GM19372 (cell line): ENCODE results near the gene DND1.
"Not testable (repeated sequence)": the region's sequence is repeated elsewhere in the genome, so short reads cannot be mapped to it uniquely, and the experiment has no call there.

Source experiments
- ATAC-seq: cut with Tn5 transposase; IDR thresholded peaks from one replicate; pipeline ENCODE4 v1.9.1; 2021; ENCODE audit warnings: mild to moderate bottlenecking, low read depth, moderate library complexity; ENCODE audit not compliant: unreplicated experiment

The DND1 gene

GRCh38 chr5:140673187-140673976 lies at the start of gene DND1:
Gene DND1, minus strand, starts transcription at chr5:140673576. Its CDS starts 34 bp downstream, at chr5:140673542.
- no peak for ATAC-seq

GRCh38 chr5:140721395-140721794 lies 48.0 kb upstream of the DND1 start:
- ATAC-seq, result not testable (repeated sequence)

GRCh38 chr5:140720738-140721137 lies 47.4 kb upstream of the DND1 start:
- ATAC-seq, result not testable (repeated sequence)

- no peak for ATAC-seq
These were observed 44.9 kb upstream of the DND1 start for GRCh38 chr5:140718266-140718592.

GRCh38 chr5:140716238-140716637 lies 42.9 kb upstream of the DND1 start:
- ATAC-seq, result not testable (repeated sequence)

- ATAC-seq, result no peak
These were observed 40.3 kb upstream of the DND1 start for GRCh38 chr5:140713562-140714094.

GRCh38 chr5:140711794-140712193 lies 38.4 kb upstream of the DND1 start:
- no peak for ATAC-seq

GRCh38 chr5:140710899-140711552 lies 37.6 kb upstream of the DND1 start:
- peak; percentile 81 for ATAC-seq

GRCh38 chr5:140708787-140709186 lies 35.4 kb upstream of the DND1 start:
- not testable (repeated sequence) for ATAC-seq

- ATAC-seq, result no peak
These were observed 34.4 kb upstream of the DND1 start for GRCh38 chr5:140707812-140708211.

- peak; percentile 98 for ATAC-seq
These were observed 27.1 kb upstream of the DND1 start, which contains the start of gene ZMAT2 for GRCh38 chr5:140700177-140701144. Gene ZMAT2, plus strand, starts transcription at chr5:140700447. Its CDS starts 14 bp downstream, at chr5:140700461.

GRCh38 chr5:140696891-140697492 lies 23.6 kb upstream of the DND1 start:
- ATAC-seq, result no peak

GRCh38 chr5:140694276-140694675 lies 20.9 kb upstream of the DND1 start:
- ATAC-seq, result no peak

GRCh38 chr5:140690941-140691924 lies 17.9 kb upstream of the DND1 start, which contains the start of the genes HARS1 and HARS2:
Gene HARS1, minus strand, starts transcription at chr5:140691370. Its CDS starts 66 bp downstream, at chr5:140691304.
Gene HARS2, plus strand, starts transcription at chr5:140691455. Its CDS starts 194 bp downstream, at chr5:140691649.
- peak; percentile 98 for ATAC-seq

GRCh38 chr5:140690376-140690932 lies 17.1 kb upstream of the DND1 start:
- no peak for ATAC-seq

- ATAC-seq, result no peak
These were observed 5.6 kb upstream of the DND1 start for GRCh38 chr5:140678993-140679392.

- no peak for ATAC-seq
These were observed 4.6 kb upstream of the DND1 start for GRCh38 chr5:140677947-140678346.

GRCh38 chr5:140674629-140675028 lies 1.3 kb upstream of the DND1 start:
- ATAC-seq, result no peak
